K562 (cell line): Measurements from ENCODE around the gene PRAC2. TPM values are rescaled to one million over a fixed set of nuclear protein-coding genes. Genes with fewer than 3 reads are reported as not detected.

Experiments used
- ATAC-seq: fragments of 200-7000 bp; cut with Tn5 transposase; 3 replicates; pipeline ENCODE4 v1.9.1; 2020; ENCODE audit warnings: moderate library complexity
- BruUV-seq: library from RNA; stranded (reverse); fragments of 400-500 nt; replicated peaks from 2 replicates; lab custom pipeline; 2021; lab: Mats Ljungman, UMichigan
- CTCF ChIA-PET: fragments of 300-600 bp; formaldehyde crosslinking; extraction: SDS; loops from one replicate; lab custom pipeline; 2021; ENCODE audit warnings: low intra/inter-chr PET ratio; lab: Yijun Ruan, JAX
- POLR2A ChIA-PET: fragments of 300-600, 350-650 bp; sonication (Branson Sonifier 250); formaldehyde crosslinking; extraction: SDS; loops from one replicate; lab custom pipeline; 2021; ENCODE audit warnings: antibody characterized with exemption, inconsistent platforms; lab: Yijun Ruan, JAX
- DNase-seq, 4 experiments: peaks; one replicate each; pipeline versions ENCODE4 v3.0.0 to v3.0.0-alpha.2; 2011 to 2018; ENCODE audit warnings: low spot score in 3 of 4, mixed read lengths in 3 of 4; ENCODE audit errors: extremely low read depth in 1 of 4
- FAIRE-seq: peaks from 2 replicates; lab custom pipeline; 2011; peaks lifted over from hg19 to GRCh38; lab: Jason Lieb, UNC
- H2AFZ ChIP-seq: 2 replicates; pipeline ENCODE4 v1.6.0; 2011; ENCODE audit warnings: low read depth, low read length, control low read depth, inconsistent platforms
- H3K27ac ChIP-seq: fragments of 200-600 bp; 3 replicates; pipeline ENCODE4 v1.8.0; 2011; ENCODE audit warnings: low read depth, mild to moderate bottlenecking, control low read depth, inconsistent platforms, low read length, moderate library complexity, mixed read lengths; ENCODE audit errors: extremely low read depth
- H3K27me3 ChIP-seq, 2 experiments: fragments of 300-600 bp in 1 of 2; 2 replicates in 1 of 2; 3 replicates in 1 of 2; pipeline versions ENCODE4 v1.6.0 to v1.8.0; 2011; ENCODE audit warnings: inconsistent platforms in 2 of 2, low read length in 2 of 2, mild to moderate bottlenecking in 1 of 2, mixed read lengths in 1 of 2, moderate library complexity in 1 of 2; ENCODE audit not compliant: control insufficient read depth in 2 of 2, insufficient read depth in 2 of 2
- H3K36me3 ChIP-seq: fragments of 300-600 bp; 3 replicates; pipeline ENCODE4 v1.8.0; 2011; ENCODE audit warnings: mild to moderate bottlenecking, low read length, inconsistent platforms; ENCODE audit not compliant: control insufficient read depth, insufficient read depth
- H3K4me1 ChIP-seq, 2 experiments: fragments of 200-600 bp in 1 of 2; replicated peaks in 1 of 2; 2 replicates in 1 of 2; 3 replicates in 1 of 2; pipeline versions ENCODE4 v1.5.1 to v1.8.0; 2011; ENCODE audit warnings: inconsistent platforms in 2 of 2, low read length in 2 of 2, mild to moderate bottlenecking in 1 of 2, mixed read lengths in 1 of 2, moderate library complexity in 1 of 2; ENCODE audit not compliant: control insufficient read depth in 2 of 2, insufficient read depth in 2 of 2
- H3K4me2 ChIP-seq: 2 replicates; pipeline ENCODE4 v1.6.1; 2011; ENCODE audit warnings: low read length, control low read depth, inconsistent platforms, mixed read lengths; ENCODE audit not compliant: insufficient read depth
- H3K4me3 ChIP-seq: fragments of 200-600 bp; sonication (generic), shearing (Covaris generic); 2 replicates; pipeline ENCODE4 v1.5.1; 2016; ENCODE audit warnings: control low read depth, inconsistent platforms
- H3K79me2 ChIP-seq: fragments of 200-600 bp; 3 replicates; pipeline ENCODE4 v1.8.0; 2011; ENCODE audit warnings: low read length, inconsistent platforms; ENCODE audit not compliant: control insufficient read depth, insufficient read depth
- H3K9ac ChIP-seq, 2 experiments: 2 replicates each; pipeline versions ENCODE4 v1.6.0 to v1.6.1; 2011; ENCODE audit warnings: low read depth in 2 of 2, low read length in 2 of 2, control low read depth in 1 of 2, inconsistent platforms in 1 of 2, mild to moderate bottlenecking in 1 of 2, mixed read lengths in 1 of 2; ENCODE audit not compliant: insufficient read depth in 1 of 2
- H3K9me1 ChIP-seq: one replicate; pipeline ENCODE4 v1.6.0; 2011; ENCODE audit warnings: inconsistent platforms, mild to moderate bottlenecking, low read length, moderate library complexity; ENCODE audit not compliant: control insufficient read depth, insufficient read depth
- H3K9me3 ChIP-seq: replicated peaks from 2 replicates; pipeline ENCODE4 v1.5.1; 2011; ENCODE audit warnings: low read depth, low read length, inconsistent platforms; ENCODE audit not compliant: control insufficient read depth, insufficient read depth
- H4K20me1 ChIP-seq: replicated peaks from 2 replicates; pipeline ENCODE4 v1.6.1; 2011; ENCODE audit warnings: low read length, inconsistent platforms, mixed read lengths; ENCODE audit not compliant: control insufficient read depth, insufficient read depth
- CBFA2T2 ChIP-seq: fragments of 450-650 bp; conservative IDR thresholded peaks from 2 replicates; pipeline ENCODE4 v1.6.1; 2017; ENCODE audit warnings: mild to moderate bottlenecking
- CEBPG ChIP-seq, 3 experiments: fragments of 200-800 bp in 1 of 3; sonication (Bioruptor generic) in 1 of 3; sonication (generic) in 1 of 3; formaldehyde crosslinking in 1 of 3; IDR thresholded peaks in 2 of 3; conservative IDR thresholded peaks in 1 of 3; 2 replicates each; pipeline versions ENCODE4 v1.6.1 to v1.8.0; 2016 to 2022; ENCODE audit warnings: missing compliant biosample characterization in 2 of 3, missing genetic modification characterization in 2 of 3, mild to moderate bottlenecking in 1 of 3, missing genetic modification reagents in 1 of 3
- FOSL1 ChIP-seq: fragments of 200-800 bp; sonication (Bioruptor generic); conservative IDR thresholded peaks from 2 replicates; pipeline ENCODE4 v1.6.1; 2016; ENCODE audit warnings: missing genetic modification characterization, missing compliant biosample characterization
- HNRNPUL1 ChIP-seq: fragments of 200-400 bp; formaldehyde crosslinking; IDR thresholded peaks from 2 replicates; pipeline ENCODE4 v1.6.1; 2017; ENCODE audit warnings: low read length
- MEIS2 ChIP-seq: fragments of 450-650 bp; IDR thresholded peaks from 2 replicates; pipeline ENCODE4 v1.6.1; 2014; ENCODE audit warnings: mild to moderate bottlenecking; ENCODE audit not compliant: partially characterized antibody
- NR2F6 ChIP-seq: fragments of 450-650 bp; formaldehyde crosslinking; IDR thresholded peaks from 2 replicates; pipeline ENCODE4 v1.4.0; 2020; ENCODE audit warnings: mild to moderate bottlenecking
- ZKSCAN1 ChIP-seq: fragments of 150-350 bp; IDR thresholded peaks from 2 replicates; pipeline ENCODE4 v1.6.1; 2016; ENCODE audit warnings: low read depth, low read length
- WGBS: fragments of 100-300 bp; shearing (Covaris generic); methylation state at CpG from one replicate; pipeline ENCODE4 v1.1.6; 2016; ENCODE audit warnings: low coverage, mixed read lengths; ENCODE audit not compliant: insufficient coverage; ENCODE audit errors: missing lambda C conversion rate; 5-methylcytosine and 5-hydroxymethylcytosine counted together
- in situ Hi-C: fragments of 300-500 bp; cut with MboI; formaldehyde crosslinking; loops from 4 replicates; pipeline ENCODE4 v1.15.0; 2018; ENCODE audit warnings: inconsistent platforms, mixed read lengths
- intact Hi-C: fragments of 100-400 bp; cut with micrococcal nuclease; formaldehyde crosslinking; loops from 2 replicates; pipeline ENCODE4 v1.14.2; 2022
- polyA plus RNA-seq, 8 experiments: library from polyadenylated mRNA; depleted of rRNA in 4 of 8; stranded (reverse) in 5 of 8; unstranded in 3 of 8; fragments of >200 nt; fragmentation: Nextera tagmentation in 2 of 8; fragmentation: Illumina TruSeq in 1 of 8; extraction: Ambion mirVana in 2 of 8; extraction: Trizol in 1 of 8; gene quantifications; 2 replicates each; pipeline versions ENCODE4 v1.2.1 to v1.2.3, GENCODE V29; 2011 to 2014; ENCODE audit warnings: inconsistent platforms in 1 of 8, missing spikeins in 1 of 8
- total RNA-seq, 7 experiments: library from RNA; depleted of rRNA in 6 of 7; stranded (reverse); fragments of >200 nt in 6 of 7; fragmentation: Illumina TruSeq in 2 of 7; extraction: Trizol in 2 of 7; gene quantifications; 2 replicates each; pipeline versions ENCODE4 v1.2.1 to v1.2.3, GENCODE V29; 2011 to 2021; ENCODE audit warnings: low replicate concordance in 1 of 7
- TF ChIP-seq, protein P1 (sequence below): fragments of 450-650 bp; formaldehyde crosslinking; IDR thresholded peaks from 2 replicates; pipeline ENCODE4 v1.4.0; 2020; ENCODE audit warnings: mild to moderate bottlenecking, moderate library complexity
- TF ChIP-seq, protein P2 (sequence below): fragments of 250-450 bp; sonication (Bioruptor Pico); IDR thresholded peaks from 2 replicates; pipeline ENCODE4 v1.8.0; 2022; ENCODE audit warnings: inconsistent platforms, mild to moderate bottlenecking, moderate library complexity, borderline replicate concordance

PRAC2 gene
- total and polyA plus RNA-seq, 9 of the 15 experiments (the other 6 are each of a cell fraction or from before 2014, with no cell fraction given), result not detected

DNA sequence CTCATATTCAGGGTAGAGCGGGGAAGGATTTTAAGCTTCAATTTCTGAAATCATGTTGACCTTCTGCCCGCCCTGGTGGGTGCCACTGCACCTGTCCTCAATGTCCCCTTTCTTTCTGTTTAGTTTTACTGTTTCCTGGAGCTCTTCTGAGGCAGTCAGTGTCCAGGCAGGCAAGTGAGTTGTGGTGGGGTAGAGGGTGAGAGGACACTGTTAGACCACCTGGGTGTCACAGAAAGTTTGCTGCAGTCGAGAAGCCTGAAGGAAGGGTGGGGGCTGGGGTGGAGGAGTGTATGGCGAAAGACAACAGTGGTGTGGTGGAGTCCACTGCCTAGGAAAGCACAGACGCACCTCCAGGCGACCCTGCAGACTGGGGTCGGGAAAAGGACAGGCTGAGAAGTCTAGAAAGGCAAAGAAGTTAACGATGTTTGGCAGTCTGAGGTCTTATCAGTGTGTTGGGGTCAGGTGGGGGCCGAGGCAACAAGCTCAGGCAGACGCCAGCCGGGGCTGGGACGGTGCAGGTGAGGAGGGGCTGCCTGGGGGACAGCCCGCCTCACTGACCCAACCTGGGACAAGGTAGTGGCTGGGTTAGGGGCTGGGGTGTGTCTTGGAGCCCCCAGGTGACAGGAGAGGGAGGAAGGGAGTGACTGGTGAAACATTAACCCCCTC, 28.9 kb downstream of the PRAC2 start:
- BruUV-seq, result no TSS peak
- no peak overlapping the region for H3K9ac ChIP-seq
- in situ Hi-C loops (no loop called here), intact Hi-C loops (no loop called here)
- no peak overlapping the region for H3K4me3 ChIP-seq
- no peak overlapping the region for H2AFZ ChIP-seq
- H3K9me1 ChIP-seq, result no peaks in the 10 kb centered on the region
- peaks cover 0 to 19% of the 10 kb centered on the region in 2 experiments; a peak in 2 of 5 replicates for H3K4me1 ChIP-seq
- no peak overlapping the region for H3K4me2 ChIP-seq
- ATAC-seq (no peak), FAIRE-seq (no peak), DNase-seq (no peak)
- TF ChIP-seq CBFA2T2 (no peak), NR2F6 (CRISPR knock-in tag) (no peak), CEBPG (CRISPR knock-in tag; IDR thresholded peaks at IDR 0.05) (no peak), CEBPG (tag; conservative IDR thresholded peaks at IDR 0.05 in 1 of 2, IDR thresholded peaks at IDR 0.05 in 1 of 2) (no peak), HNRNPUL1 (no peak), MEIS2 (no peak), ZKSCAN1 (no peak), FOSL1 (tag) (no peak)
- TF ChIP-seq, protein P1, sequence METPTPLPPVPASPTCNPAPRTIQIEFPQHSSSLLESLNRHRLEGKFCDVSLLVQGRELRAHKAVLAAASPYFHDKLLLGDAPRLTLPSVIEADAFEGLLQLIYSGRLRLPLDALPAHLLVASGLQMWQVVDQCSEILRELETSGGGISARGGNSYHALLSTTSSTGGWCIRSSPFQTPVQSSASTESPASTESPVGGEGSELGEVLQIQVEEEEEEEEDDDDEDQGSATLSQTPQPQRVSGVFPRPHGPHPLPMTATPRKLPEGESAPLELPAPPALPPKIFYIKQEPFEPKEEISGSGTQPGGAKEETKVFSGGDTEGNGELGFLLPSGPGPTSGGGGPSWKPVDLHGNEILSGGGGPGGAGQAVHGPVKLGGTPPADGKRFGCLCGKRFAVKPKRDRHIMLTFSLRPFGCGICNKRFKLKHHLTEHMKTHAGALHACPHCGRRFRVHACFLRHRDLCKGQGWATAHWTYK (CRISPR knock-in tag), result no peak
- TF ChIP-seq, protein P2, sequence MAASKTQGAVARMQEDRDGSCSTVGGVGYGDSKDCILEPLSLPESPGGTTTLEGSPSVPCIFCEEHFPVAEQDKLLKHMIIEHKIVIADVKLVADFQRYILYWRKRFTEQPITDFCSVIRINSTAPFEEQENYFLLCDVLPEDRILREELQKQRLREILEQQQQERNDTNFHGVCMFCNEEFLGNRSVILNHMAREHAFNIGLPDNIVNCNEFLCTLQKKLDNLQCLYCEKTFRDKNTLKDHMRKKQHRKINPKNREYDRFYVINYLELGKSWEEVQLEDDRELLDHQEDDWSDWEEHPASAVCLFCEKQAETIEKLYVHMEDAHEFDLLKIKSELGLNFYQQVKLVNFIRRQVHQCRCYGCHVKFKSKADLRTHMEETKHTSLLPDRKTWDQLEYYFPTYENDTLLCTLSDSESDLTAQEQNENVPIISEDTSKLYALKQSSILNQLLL (CRISPR knock-in tag), result no peak
- ChIA-PET POLR2A (interaction anchor here (0.6 to 1.8 kb wide), 6 partner anchors 9 to 1083 kb away, joined by 3 to 10 read pairs (median 3); no protein-coding TSS in a partner anchor), CTCF (no interaction called here)
- under 1% methylated on average over 13 of the region's 13 CpGs for WGBS
- H3K27me3 ChIP-seq, result peaks cover 80 to 88% of the 10 kb centered on the region in 2 experiments
- H3K9me3 ChIP-seq, result no peaks in the 10 kb centered on the region
- H3K27ac ChIP-seq, result no peak overlapping the region
- H4K20me1 ChIP-seq, result peaks cover 10% of the 10 kb centered on the region; the same call in 1 of the 2 replicates
- H3K79me2 ChIP-seq, result no peaks in the 10 kb centered on the region
- H3K36me3 ChIP-seq, result no peaks in the 10 kb centered on the region
